IMR-90 (cell line): ENCODE measurements around the gene HSPD1. TPM values are rescaled to one million over a fixed set of nuclear protein-coding genes. Genes with fewer than 3 reads are reported as not detected.
A peak's percentile ranks its signal among the peaks of the same experiment; 100 is the strongest.

Experiments used
- ATAC-seq: fragments of 200-7000 bp; cut with Tn5 transposase; 2 replicates; pipeline ENCODE4 v1.9.1; 2020; ENCODE audit warnings: low read depth, mild to moderate bottlenecking, moderate library complexity
- BruUV-seq: library from RNA; stranded (reverse); fragments of 400-500 nt; replicated peaks from 2 replicates; lab custom pipeline; 2021; lab: Mats Ljungman, UMichigan
- CTCF ChIA-PET: fragments of 300-600 bp; formaldehyde crosslinking; extraction: SDS; loops from one replicate; lab custom pipeline; 2021; ENCODE audit warnings: antibody characterized with exemption; lab: Yijun Ruan, JAX
- POLR2A ChIA-PET: fragments of 300-600 bp; sonication (Branson Sonifier 250); formaldehyde crosslinking; loops from one replicate; lab custom pipeline; 2022; ENCODE audit warnings: antibody characterized with exemption; ENCODE audit not compliant: unreplicated experiment; lab: Charles Lee
- DNase-seq: peaks from one replicate; pipeline ENCODE4 v3.0.0; 2013
- H2AFZ ChIP-seq: replicated peaks from 2 replicates; pipeline ENCODE3; 2013; ENCODE audit warnings: low read length, mild to moderate bottlenecking; ENCODE audit not compliant: poor library complexity
- H2AK5ac ChIP-seq: 2 replicates; pipeline ENCODE4 v1.6.1; 2013; ENCODE audit warnings: low read depth, low read length, inconsistent platforms
- H2AK9ac ChIP-seq: replicated peaks from 2 replicates; pipeline ENCODE3; 2013; ENCODE audit warnings: mild to moderate bottlenecking, low read depth, low read length, moderate library complexity; ENCODE audit not compliant: poor library complexity
- H2BK120ac ChIP-seq: 2 replicates; pipeline ENCODE4 v1.6.1; 2013; ENCODE audit warnings: low read depth, low read length, inconsistent platforms
- H2BK15ac ChIP-seq: 3 replicates; pipeline ENCODE4 v1.6.1; 2013; ENCODE audit warnings: low read depth, low read length, inconsistent platforms
- H2BK20ac ChIP-seq: 2 replicates; pipeline ENCODE4 v1.6.1; 2013; ENCODE audit warnings: low read depth, mild to moderate bottlenecking, inconsistent platforms, low read length, moderate library complexity
- H2BK5ac ChIP-seq: 2 replicates; pipeline ENCODE4 v1.6.1; 2013; ENCODE audit warnings: mild to moderate bottlenecking, low read depth, low read length, inconsistent platforms; ENCODE audit not compliant: poor library complexity, severe bottlenecking
- H3K14ac ChIP-seq: replicated peaks from 2 replicates; pipeline ENCODE4 v1.6.1; 2013; ENCODE audit warnings: low read depth, low read length, inconsistent platforms
- H3K18ac ChIP-seq: 2 replicates; pipeline ENCODE4 v1.6.1; 2013; ENCODE audit warnings: low read depth, low read length, control low read depth
- H3K23ac ChIP-seq: 2 replicates; pipeline ENCODE4 v1.6.1; 2013; ENCODE audit warnings: low read depth, low read length, inconsistent platforms
- H3K27ac ChIP-seq: 2 replicates; pipeline ENCODE4 v1.5.1; 2013; ENCODE audit warnings: mild to moderate bottlenecking, control low read depth, low read length; ENCODE audit not compliant: insufficient read depth
- H3K27me3 ChIP-seq: 2 replicates; pipeline ENCODE4 v1.6.1; 2013; ENCODE audit warnings: low read length; ENCODE audit not compliant: control insufficient read depth, insufficient read depth
- H3K36me3 ChIP-seq: 2 replicates; pipeline ENCODE4 v1.6.1; 2013; ENCODE audit warnings: low read length, mixed read lengths; ENCODE audit not compliant: control insufficient read depth, insufficient read depth
- H3K4ac ChIP-seq: 2 replicates; pipeline ENCODE4 v1.6.1; 2013; ENCODE audit warnings: low read depth, low read length, inconsistent platforms
- H3K4me1 ChIP-seq: 2 replicates; pipeline ENCODE4 v1.6.1; 2013; ENCODE audit warnings: low read length, mixed read lengths; ENCODE audit not compliant: control insufficient read depth, insufficient read depth
- H3K4me2 ChIP-seq: 2 replicates; pipeline ENCODE4 v1.6.1; 2013; ENCODE audit warnings: low read depth, mild to moderate bottlenecking, control low read depth, low read length, moderate library complexity
- H3K4me3 ChIP-seq: 2 replicates; pipeline ENCODE4 v1.5.1; 2013; ENCODE audit warnings: low read depth, mild to moderate bottlenecking, control low read depth, low read length, moderate library complexity; ENCODE audit not compliant: insufficient read depth
- H3K56ac ChIP-seq: 2 replicates; pipeline ENCODE4 v1.6.1; 2013; ENCODE audit warnings: low read length, inconsistent platforms; ENCODE audit not compliant: insufficient read depth; ENCODE audit errors: extremely low read depth
- H3K79me1 ChIP-seq, 2 experiments: 2 replicates each; pipeline ENCODE4 v1.6.1; 2013; ENCODE audit warnings: low read length in 2 of 2, inconsistent platforms in 1 of 2, low read depth in 1 of 2
- H3K9ac ChIP-seq: 2 replicates; pipeline ENCODE4 v1.6.1; 2013; ENCODE audit warnings: low read depth, low read length, control low read depth
- H3K9me1 ChIP-seq: 2 replicates; pipeline ENCODE4 v1.6.1; 2013; ENCODE audit warnings: low read length, inconsistent platforms; ENCODE audit not compliant: insufficient read depth
- H3K9me3 ChIP-seq: 2 replicates; pipeline ENCODE4 v1.6.1; 2013; ENCODE audit warnings: low read length; ENCODE audit not compliant: control insufficient read depth, insufficient read depth
- H4K20me1 ChIP-seq: 2 replicates; pipeline ENCODE4 v1.6.1; 2013; ENCODE audit warnings: low read length, inconsistent platforms; ENCODE audit not compliant: insufficient read depth
- H4K5ac ChIP-seq: 2 replicates; pipeline ENCODE4 v1.6.1; 2013; ENCODE audit warnings: mild to moderate bottlenecking, low read depth, low read length, control low read depth
- H4K8ac ChIP-seq, 2 experiments: 2 replicates each; pipeline ENCODE4 v1.6.1; 2013; ENCODE audit warnings: low read depth in 2 of 2, low read length in 2 of 2, control low read depth in 1 of 2, inconsistent platforms in 1 of 2
- H4K91ac ChIP-seq: 2 replicates; pipeline ENCODE4 v1.6.1; 2013; ENCODE audit warnings: low read depth, low read length, inconsistent platforms; ENCODE audit not compliant: insufficient read depth
- BHLHE40 ChIP-seq: fragments of 150-350 bp; IDR thresholded peaks from 2 replicates; pipeline ENCODE4 v1.6.1; 2016; ENCODE audit warnings: mild to moderate bottlenecking, low read depth, low read length
- CEBPB ChIP-seq: IDR thresholded peaks from 2 replicates; pipeline ENCODE4 v1.6.1; 2012; ENCODE audit warnings: low read depth, low read length, improper control_type of control experiment
- CHD1 ChIP-seq: IDR thresholded peaks from 2 replicates; pipeline ENCODE4 v1.6.1; 2012; ENCODE audit warnings: low read depth, low read length, improper control_type of control experiment
- MAZ ChIP-seq: IDR thresholded peaks from 2 replicates; pipeline ENCODE4 v1.6.1; 2012; ENCODE audit warnings: low read depth, mild to moderate bottlenecking, low read length, improper control_type of control experiment, moderate library complexity, borderline replicate concordance
- NFE2L2 ChIP-seq: fragments of 150-350 bp; IDR thresholded peaks from 2 replicates; pipeline ENCODE4 v1.6.1; 2016; ENCODE audit warnings: low read depth, mild to moderate bottlenecking, low read length
- POLR2A ChIP-seq: IDR thresholded peaks from 2 replicates; pipeline ENCODE4 v1.6.1; 2012; ENCODE audit warnings: mild to moderate bottlenecking, low read depth, low read length
- RCOR1 ChIP-seq: IDR thresholded peaks from 2 replicates; pipeline ENCODE4 v1.6.1; 2012; ENCODE audit warnings: mild to moderate bottlenecking, low read length, improper control_type of control experiment; ENCODE audit not compliant: insufficient replicate concordance
- RFX5 ChIP-seq: IDR thresholded peaks from 2 replicates; pipeline ENCODE4 v1.8.0; 2012; ENCODE audit warnings: low read depth, mild to moderate bottlenecking, low read length, moderate library complexity
- USF2 ChIP-seq: fragments of 150-350 bp; IDR thresholded peaks from 2 replicates; pipeline ENCODE4 v1.6.1; 2017; ENCODE audit warnings: mild to moderate bottlenecking, antibody characterized with exemption, low read length, low read depth
- WGBS, 2 experiments: methylation state at CpG; one replicate each; pipeline versions ENCODE4 v1.1.5 to v1.1.7; 2013; ENCODE audit warnings: missing lambda C conversion rate in 2 of 2; ENCODE audit not compliant: insufficient read length in 1 of 2; ENCODE audit errors: extremely low coverage in 2 of 2; 5-methylcytosine and 5-hydroxymethylcytosine counted together
- dilution Hi-C: fragments of 300-500 bp; cut with HindIII; formaldehyde crosslinking; loops from one replicate; pipeline ENCODE4 v1.14.3; 2018; ENCODE audit warnings: low sequenced_read_pairs; ENCODE audit not compliant: unreplicated experiment
- in situ Hi-C: fragments of 300-500 bp; cut with MboI; formaldehyde crosslinking; loops from 3 replicates; pipeline ENCODE4 v1.14.3; 2019; ENCODE audit warnings: low sequenced_read_pairs, inconsistent platforms, mixed read lengths
- intact Hi-C: fragments of 100-400 bp; cut with micrococcal nuclease; formaldehyde crosslinking; loops from 2 replicates; pipeline ENCODE4 v1.10.0; 2022
- polyA plus RNA-seq, 3 experiments: library from polyadenylated mRNA; depleted of rRNA; stranded (reverse); fragments of >200 nt; gene quantifications; 2 replicates each; pipeline ENCODE4 v1.2.3, GENCODE V29; 2012; ENCODE audit warnings: low replicate concordance in 1 of 3
- total RNA-seq: library from RNA; depleted of rRNA; stranded (reverse); fragments of >200 nt; gene quantifications from 2 replicates; pipeline ENCODE4 v1.2.3, GENCODE V29; 2012

The HSPD1 gene
- total and polyA plus RNA-seq, 2 of the 4 experiments (the other 2 are of a cell fraction) = 171 TPM

GRCh38 chr2:197454923-197455322 lies 44.7 kb downstream of the HSPD1 start:
- no peak for ATAC-seq
- in situ Hi-C loops = no loop called here
- ChIA-PET CTCF (no interaction called here), POLR2A (no interaction called here)
- H3K56ac ChIP-seq = no peak overlapping the region
- no peak overlapping the region for H2AK5ac ChIP-seq
- no peak overlapping the region for H2AFZ ChIP-seq
- H3K4me3 ChIP-seq = peak overlapping the region; percentile 70; the same call in 1 of the 2 replicates
- no peak overlapping the region for H2BK5ac ChIP-seq
- peaks cover 9 to 20% of the 10 kb centered on the region in 2 experiments; a peak in 3 of 4 replicates for H3K79me1 ChIP-seq
- H2BK20ac ChIP-seq = no peak overlapping the region
- no peak for DNase-seq
- H4K8ac ChIP-seq = no peak overlapping the region
- H3K27ac ChIP-seq = no peak overlapping the region
- peak overlapping the region; percentile 25; the same call in 1 of the 2 replicates for H3K9ac ChIP-seq
- no peaks in the 10 kb centered on the region for H3K9me3 ChIP-seq
- H3K4me1 ChIP-seq = no peaks in the 10 kb centered on the region; the same call in 1 of the 2 replicates
- no peak overlapping the region for H4K91ac ChIP-seq
- H4K20me1 ChIP-seq = peaks cover 48% of the 10 kb centered on the region
- dilution Hi-C loops = no loop called here
- no peak overlapping the region for H4K5ac ChIP-seq
- H3K23ac ChIP-seq = peak overlapping the region; percentile 45; the same call in 1 of the 2 replicates
- H3K27me3 ChIP-seq = no peaks in the 10 kb centered on the region
- no peak overlapping the region for H3K4ac ChIP-seq
- H3K36me3 ChIP-seq = peaks cover 2% of the 10 kb centered on the region; the same call in 1 of the 2 replicates
- no peak overlapping the region for H3K14ac ChIP-seq
- peaks cover 5% of the 10 kb centered on the region; the same call in 1 of the 2 replicates for H3K9me1 ChIP-seq
- no peak overlapping the region for H3K18ac ChIP-seq
- TF ChIP-seq CHD1 (no peak), NFE2L2 (no peak), BHLHE40 (no peak), RFX5 (no peak), MAZ (no peak), USF2 (no peak), RCOR1 (no peak), POLR2A (no peak), CEBPB (no peak)
- H2BK15ac ChIP-seq = no peak overlapping the region
- 100% methylated on average over 1 of the region's 2 CpGs; no CpG with 5 or more reads in 1 of the 2 experiments for WGBS, 2 experiments
- H2BK120ac ChIP-seq = no peak overlapping the region
- H3K4me2 ChIP-seq = peak overlapping the region; percentile 87
- intact Hi-C loops = loop anchor here (5.0 kb wide), 1 partner anchor 42 kb away; the partner anchor contains the start of gene HSPD1
- no peak overlapping the region for H2AK9ac ChIP-seq
- BruUV-seq = no TSS peak
